Mesendoderm (in vitro differentiated cells): Measurements from ENCODE around the gene MC1R.

Experiments used
- DNase-seq: peaks from one replicate; pipeline ENCODE4 v3.0.0; 2013
- H2AK5ac ChIP-seq: 2 replicates; pipeline ENCODE4 v1.6.1; 2013; ENCODE audit warnings: low read length, inconsistent platforms
- H2BK120ac ChIP-seq: 2 replicates; pipeline ENCODE4 v1.6.1; 2013; ENCODE audit warnings: low read depth, mild to moderate bottlenecking, low read length, moderate library complexity, mixed read lengths
- H2BK15ac ChIP-seq: replicated peaks from 2 replicates; pipeline ENCODE4 v1.6.1; 2013; ENCODE audit warnings: low read depth, mild to moderate bottlenecking, moderate library complexity
- H2BK5ac ChIP-seq: 2 replicates; pipeline ENCODE4 v1.6.1; 2013; ENCODE audit warnings: low read length, inconsistent platforms
- H3K18ac ChIP-seq: 2 replicates; pipeline ENCODE4 v1.6.1; 2013; ENCODE audit warnings: mild to moderate bottlenecking, low read length, mixed read lengths
- H3K23ac ChIP-seq: one replicate; pipeline ENCODE4 v1.6.1; 2013; ENCODE audit warnings: low read length
- H3K27ac ChIP-seq: 2 replicates; pipeline ENCODE4 v1.5.1; 2013; ENCODE audit warnings: low read depth, mild to moderate bottlenecking, inconsistent platforms, low read length, moderate library complexity
- H3K27me3 ChIP-seq: 2 replicates; pipeline ENCODE4 v1.6.1; 2013; ENCODE audit warnings: low read length, control low read depth, mild to moderate bottlenecking, inconsistent platforms; ENCODE audit not compliant: insufficient read depth, poor library complexity
- H3K36me3 ChIP-seq: 2 replicates; pipeline ENCODE4 v1.6.1; 2013; ENCODE audit warnings: low read length, inconsistent platforms; ENCODE audit not compliant: control insufficient read depth, insufficient read depth
- H3K4ac ChIP-seq: one replicate; pipeline ENCODE4 v1.6.1; 2013; ENCODE audit warnings: low read depth, mild to moderate bottlenecking, low read length, moderate library complexity
- H3K4me1 ChIP-seq: 2 replicates; pipeline ENCODE4 v1.6.1; 2013; ENCODE audit warnings: low read depth, low read length, inconsistent platforms; ENCODE audit not compliant: control insufficient read depth
- H3K4me2 ChIP-seq: 2 replicates; pipeline ENCODE4 v1.6.1; 2013; ENCODE audit warnings: low read length
- H3K4me3 ChIP-seq: 2 replicates; pipeline ENCODE4 v1.5.1; 2013; ENCODE audit warnings: mild to moderate bottlenecking, low read length
- H3K56ac ChIP-seq: one replicate; pipeline ENCODE4 v1.6.1; 2013; ENCODE audit warnings: low read length
- H3K79me1 ChIP-seq: 2 replicates; pipeline ENCODE4 v1.6.1; 2013; ENCODE audit warnings: low read length, inconsistent platforms
- H3K79me2 ChIP-seq: 2 replicates; pipeline ENCODE4 v1.6.1; 2013; ENCODE audit warnings: mild to moderate bottlenecking, low read length; ENCODE audit not compliant: control insufficient read depth, insufficient read depth
- H3K9ac ChIP-seq: 2 replicates; pipeline ENCODE4 v1.6.1; 2013; ENCODE audit warnings: low read length, inconsistent platforms
- H4K5ac ChIP-seq: one replicate; pipeline ENCODE4 v1.6.1; 2013; ENCODE audit warnings: low read length
- H4K8ac ChIP-seq: one replicate; pipeline ENCODE4 v1.6.1; 2013; ENCODE audit warnings: low read depth, mild to moderate bottlenecking, control low read depth, low read length, moderate library complexity
- WGBS: extraction: QIAGEN DNeasy Blood & Tissue Kit; methylation state at CpG from one replicate; pipeline ENCODE4 v1.1.7; 2013; ENCODE audit warnings: low lambda C conversion rate, missing lambda C conversion rate; ENCODE audit not compliant: insufficient coverage; ENCODE audit errors: extremely low coverage; 5-methylcytosine and 5-hydroxymethylcytosine counted together

The MC1R gene

GRCh38 chr16:89906140-89907025 lies 12.3 kb upstream of the MC1R start:
- no peak overlapping the region for H3K23ac ChIP-seq
- H3K4me3 ChIP-seq, result no peak overlapping the region
- no peak overlapping the region for H3K27ac ChIP-seq
- no peak overlapping the region for H2AK5ac ChIP-seq
- no peaks in the 10 kb centered on the region for H3K79me2 ChIP-seq
- H4K8ac ChIP-seq, result no peak overlapping the region
- H2BK15ac ChIP-seq, result no peak overlapping the region
- DNase-seq, result no peak
- H3K18ac ChIP-seq, result no peak overlapping the region
- H3K56ac ChIP-seq, result no peak overlapping the region
- H3K27me3 ChIP-seq, result no peaks in the 10 kb centered on the region
- H3K79me1 ChIP-seq, result no peaks in the 10 kb centered on the region
- H2BK5ac ChIP-seq, result no peak overlapping the region
- no peak overlapping the region for H3K9ac ChIP-seq
- no peak overlapping the region for H3K4me2 ChIP-seq
- H3K36me3 ChIP-seq, result peaks cover 15% of the 10 kb centered on the region
- no peaks in the 10 kb centered on the region for H3K4me1 ChIP-seq
- H3K4ac ChIP-seq, result no peak overlapping the region
- WGBS, result no CpG with 5 or more reads among the region's 40 CpGs
- no peak overlapping the region for H4K5ac ChIP-seq
- H2BK120ac ChIP-seq, result no peak overlapping the region

- no CpG with 5 or more reads among the region's 13 CpGs for WGBS
- peaks cover 16% of the 10 kb centered on the region for H3K36me3 ChIP-seq
- no peak overlapping the region for H3K4ac ChIP-seq
- no peak overlapping the region for H3K23ac ChIP-seq
- H2AK5ac ChIP-seq, result no peak overlapping the region
- H3K9ac ChIP-seq, result no peak overlapping the region
- H2BK120ac ChIP-seq, result no peak overlapping the region
- no peaks in the 10 kb centered on the region for H3K27me3 ChIP-seq
- H3K4me2 ChIP-seq, result no peak overlapping the region
- H3K18ac ChIP-seq, result no peak overlapping the region
- no peak overlapping the region for H2BK5ac ChIP-seq
- H3K79me2 ChIP-seq, result no peaks in the 10 kb centered on the region
- no peaks in the 10 kb centered on the region for H3K4me1 ChIP-seq
- no peaks in the 10 kb centered on the region for H3K79me1 ChIP-seq
- no peak overlapping the region for H4K8ac ChIP-seq
- H3K4me3 ChIP-seq, result no peak overlapping the region
- H4K5ac ChIP-seq, result no peak overlapping the region
- no peak overlapping the region for H3K27ac ChIP-seq
- DNase-seq, result no peak
- H2BK15ac ChIP-seq, result no peak overlapping the region
- H3K56ac ChIP-seq, result no peak overlapping the region
Measured at GRCh38 chr16:89907055-89907814, 11.4 kb upstream of the MC1R start.

- H2AK5ac ChIP-seq, result no peak overlapping the region
- no CpG with 5 or more reads among the region's 4 CpGs for WGBS
- no peak overlapping the region for H3K4ac ChIP-seq
- no peak overlapping the region for H4K8ac ChIP-seq
- H3K36me3 ChIP-seq, result peaks cover 16% of the 10 kb centered on the region
- H4K5ac ChIP-seq, result no peak overlapping the region
- H3K9ac ChIP-seq, result no peak overlapping the region
- H3K56ac ChIP-seq, result no peak overlapping the region
- H3K4me2 ChIP-seq, result no peak overlapping the region
- H3K4me3 ChIP-seq, result no peak overlapping the region
- H3K79me2 ChIP-seq, result no peaks in the 10 kb centered on the region
- no peaks in the 10 kb centered on the region for H3K4me1 ChIP-seq
- H3K18ac ChIP-seq, result no peak overlapping the region
- H3K27ac ChIP-seq, result no peak overlapping the region
- H2BK15ac ChIP-seq, result no peak overlapping the region
- no peak overlapping the region for H3K23ac ChIP-seq
- no peak for DNase-seq
- no peak overlapping the region for H2BK5ac ChIP-seq
- H3K79me1 ChIP-seq, result no peaks in the 10 kb centered on the region
- H3K27me3 ChIP-seq, result no peaks in the 10 kb centered on the region
- no peak overlapping the region for H2BK120ac ChIP-seq
Measured at GRCh38 chr16:89908236-89908635, 10.4 kb upstream of the MC1R start.

GRCh38 chr16:89909777-89910716 lies 8.6 kb upstream of the MC1R start:
- DNase-seq, result peak; percentile 81
- Histone ChIP-seq H2BK5ac (no peak overlapping the region), H2BK15ac (no peak overlapping the region), H3K79me2 (no peaks in the 10 kb centered on the region), H2AK5ac (no peak overlapping the region), H3K27ac (no peak overlapping the region), H3K4me3 (no peak overlapping the region), H3K18ac (no peak overlapping the region), H3K9ac (no peak overlapping the region), H3K27me3 (no peaks in the 10 kb centered on the region), H3K4me1 (no peaks in the 10 kb centered on the region), H3K23ac (no peak overlapping the region), H3K4ac (no peak overlapping the region), H4K5ac (no peak overlapping the region), H2BK120ac (no peak overlapping the region), H3K56ac (peak overlapping the region; percentile 0), H3K36me3 (peaks cover 15% of the 10 kb centered on the region), H4K8ac (no peak overlapping the region), H3K79me1 (no peaks in the 10 kb centered on the region), H3K4me2 (no peak overlapping the region)
- no CpG with 5 or more reads among the region's 47 CpGs for WGBS

- no peaks in the 10 kb centered on the region for H3K27me3 ChIP-seq
- H3K27ac ChIP-seq, result no peak overlapping the region
- H3K18ac ChIP-seq, result no peak overlapping the region
- H3K23ac ChIP-seq, result no peak overlapping the region
- peaks cover 11% of the 10 kb centered on the region for H3K36me3 ChIP-seq
- no peaks in the 10 kb centered on the region for H3K4me1 ChIP-seq
- H2BK15ac ChIP-seq, result no peak overlapping the region
- H4K8ac ChIP-seq, result no peak overlapping the region
- H3K4ac ChIP-seq, result no peak overlapping the region
- H3K4me2 ChIP-seq, result no peak overlapping the region
- no peak for DNase-seq
- no peak overlapping the region for H4K5ac ChIP-seq
- H3K9ac ChIP-seq, result no peak overlapping the region
- H3K79me2 ChIP-seq, result no peaks in the 10 kb centered on the region
- no peaks in the 10 kb centered on the region for H3K79me1 ChIP-seq
- WGBS, result no CpG with 5 or more reads among the region's 27 CpGs
- no peak overlapping the region for H2AK5ac ChIP-seq
- no peak overlapping the region for H2BK5ac ChIP-seq
- H3K4me3 ChIP-seq, result no peak overlapping the region
- H3K56ac ChIP-seq, result no peak overlapping the region
- H2BK120ac ChIP-seq, result no peak overlapping the region
Measured at GRCh38 chr16:89910717-89911354, 7.8 kb upstream of the MC1R start.
